OCI-LY1 (cell line): ENCODE measurements around the gene LEF1.

Experiments
- CTCF ChIP-seq: fragments of 200-600 bp; sonication (generic), shearing (Covaris generic); IDR thresholded peaks from 2 replicates; pipeline ENCODE4 v1.5.1; 2017; ENCODE audit warnings: mild to moderate bottlenecking, antibody characterized with exemption, low read length, moderate library complexity, mixed read lengths
- EZH2 ChIP-seq: fragments of 200-600 bp; sonication (generic), shearing (Covaris generic); IDR thresholded peaks from 2 replicates; pipeline ENCODE4 v1.8.0; 2017; ENCODE audit warnings: borderline replicate concordance, mixed run types, mild to moderate bottlenecking, antibody characterized with exemption, low read length, moderate library complexity, mixed read lengths

GRCh38 chr4:108129196-108129595 is 39.5 kb downstream of the LEF1 start:
- no peak for TF ChIP-seq CTCF
- no peak for TF ChIP-seq EZH2
